K562 (cell line): ENCODE measurements around the gene ANKRD34A. TPM values are rescaled to one million over a fixed set of nuclear protein-coding genes. Genes with fewer than 3 reads are reported as not detected.

ENCODE experiments used
- CEBPB ChIP-seq: fragments of 450-650 bp; IDR thresholded peaks from 2 replicates; pipeline ENCODE4 v1.6.1; 2016; ENCODE audit warnings: missing genetic modification characterization, missing compliant biosample characterization
- CREBBP ChIP-seq: IDR thresholded peaks from one replicate; pipeline ENCODE4 v1.6.1; 2012; ENCODE audit warnings: low read depth, mild to moderate bottlenecking, control low read depth, inconsistent platforms, low read length
- ELK3 ChIP-seq: fragments of 450-650 bp; formaldehyde crosslinking; IDR thresholded peaks from 2 replicates; pipeline ENCODE4 v1.4.0; 2020; ENCODE audit warnings: mild to moderate bottlenecking
- ERF ChIP-seq: fragments of 450-650 bp; formaldehyde crosslinking; IDR thresholded peaks from 2 replicates; pipeline ENCODE4 v1.4.0; 2020; ENCODE audit warnings: mild to moderate bottlenecking, mixed read lengths
- HNRNPK ChIP-seq: fragments of 200-400 bp; formaldehyde crosslinking; IDR thresholded peaks from one replicate; pipeline ENCODE4 v1.6.1; 2018; ENCODE audit warnings: mild to moderate bottlenecking, low read depth, low read length; ENCODE audit not compliant: poor library complexity, severe bottlenecking
- ILK ChIP-seq: fragments of 450-650 bp; IDR thresholded peaks from 2 replicates; pipeline ENCODE4 v1.6.1; 2016; ENCODE audit warnings: missing genetic modification characterization, low read depth, mild to moderate bottlenecking, missing compliant biosample characterization, moderate library complexity, borderline replicate concordance
- KAT8 ChIP-seq: fragments of 450-650 bp; IDR thresholded peaks from 2 replicates; pipeline ENCODE4 v1.6.1; 2016; ENCODE audit warnings: low read depth, mild to moderate bottlenecking
- KDM1A ChIP-seq, 2 experiments: fragments of 450-650 bp; IDR thresholded peaks; 2 replicates each; pipeline ENCODE4 v1.6.1; 2016; ENCODE audit warnings: mild to moderate bottlenecking in 2 of 2
- KLF13 ChIP-seq: fragments of 450-650 bp; IDR thresholded peaks from 2 replicates; pipeline ENCODE4 v1.6.1; 2016; ENCODE audit warnings: missing genetic modification characterization, low read depth, mild to moderate bottlenecking, missing compliant biosample characterization, moderate library complexity, borderline replicate concordance
- LEF1 ChIP-seq: fragments of 450-650 bp; IDR thresholded peaks from 2 replicates; pipeline ENCODE4 v1.6.1; 2016; ENCODE audit warnings: mild to moderate bottlenecking
- MAFK ChIP-seq: IDR thresholded peaks from 2 replicates; pipeline ENCODE4 v1.6.1; 2011; ENCODE audit warnings: low read length, improper control_type of control experiment
- NR1H2 ChIP-seq: sonication (generic); formaldehyde crosslinking; IDR thresholded peaks from 2 replicates; pipeline ENCODE4 v1.4.0; 2020; ENCODE audit warnings: mild to moderate bottlenecking, missing genetic modification reagents
- PML ChIP-seq: IDR thresholded peaks from 2 replicates; pipeline ENCODE4 v1.6.1; 2012; ENCODE audit warnings: low read length, inconsistent platforms
- PPARD ChIP-seq: fragments of 250-450 bp; sonication (Bioruptor Pico); IDR thresholded peaks from 2 replicates; pipeline ENCODE4 v1.8.0; 2022; ENCODE audit warnings: inconsistent platforms, mild to moderate bottlenecking, moderate library complexity
- PTRF ChIP-seq: fragments of 450-650 bp; IDR thresholded peaks from 2 replicates; pipeline ENCODE4 v1.6.1; 2016; ENCODE audit warnings: mild to moderate bottlenecking, missing genetic modification characterization, missing compliant biosample characterization
- RBM34 ChIP-seq: fragments of 200-400 bp; formaldehyde crosslinking; IDR thresholded peaks from 2 replicates; pipeline ENCODE4 v1.6.1; 2018; ENCODE audit warnings: low read length, borderline replicate concordance; ENCODE audit not compliant: insufficient read depth
- RFX5 ChIP-seq: IDR thresholded peaks from 2 replicates; pipeline ENCODE4 v1.6.1; 2011; ENCODE audit warnings: low read depth, mild to moderate bottlenecking, improper control_type of control experiment, low read length
- SMARCA5 ChIP-seq: fragments of 450-650 bp; IDR thresholded peaks from 2 replicates; pipeline ENCODE4 v1.6.1; 2016
- SRF ChIP-seq, 2 experiments: fragments of 250-450, 450-650 bp in 1 of 2; sonication (Bioruptor Pico) in 1 of 2; sonication (generic) in 1 of 2; formaldehyde crosslinking; IDR thresholded peaks; 2 replicates each; pipeline versions ENCODE4 v1.5.0 to v1.5.1; 2020 to 2022; ENCODE audit warnings: mild to moderate bottlenecking in 1 of 2, missing genetic modification reagents in 1 of 2
- TFAP4 ChIP-seq: sonication (generic); formaldehyde crosslinking; IDR thresholded peaks from 2 replicates; pipeline ENCODE4 v1.8.0; 2022; ENCODE audit warnings: missing genetic modification reagents, mild to moderate bottlenecking, moderate library complexity, borderline replicate concordance
- TGIF2 ChIP-seq: sonication (generic); formaldehyde crosslinking; IDR thresholded peaks from 2 replicates; pipeline ENCODE4 v1.8.1; 2022; ENCODE audit warnings: mild to moderate bottlenecking, missing genetic modification reagents, moderate library complexity
- TRIM28 ChIP-seq: fragments of 450-650 bp; IDR thresholded peaks from 2 replicates; pipeline ENCODE4 v1.6.1; 2017
- ZFX ChIP-seq: sonication (generic); formaldehyde crosslinking; IDR thresholded peaks from 2 replicates; pipeline ENCODE4 v1.8.0; 2022; ENCODE audit warnings: mild to moderate bottlenecking, missing genetic modification reagents, moderate library complexity
- ZNF121 ChIP-seq: sonication (generic); formaldehyde crosslinking; conservative IDR thresholded peaks from 2 replicates; pipeline ENCODE4 v1.8.0; 2022; ENCODE audit warnings: missing genetic modification reagents
- ZNF197 ChIP-seq: fragments of 200-800 bp; sonication (Bioruptor generic); IDR thresholded peaks from 2 replicates; pipeline ENCODE4 v1.6.1; 2016; ENCODE audit warnings: low read depth, missing genetic modification characterization, missing compliant biosample characterization
- ZNF253 ChIP-seq: fragments of 250-450 bp; sonication (Bioruptor Pico); conservative IDR thresholded peaks from 2 replicates; pipeline ENCODE4 v1.6.1; 2021; ENCODE audit warnings: mild to moderate bottlenecking
- polyA plus RNA-seq, 8 experiments: library from polyadenylated mRNA; depleted of rRNA in 4 of 8; stranded (reverse) in 5 of 8; unstranded in 3 of 8; fragments of >200 nt; fragmentation: Nextera tagmentation in 2 of 8; fragmentation: Illumina TruSeq in 1 of 8; extraction: Ambion mirVana in 2 of 8; extraction: Trizol in 1 of 8; gene quantifications; 2 replicates each; pipeline versions ENCODE4 v1.2.1 to v1.2.3, GENCODE V29; 2011 to 2014; ENCODE audit warnings: inconsistent platforms in 1 of 8, missing spikeins in 1 of 8
- total RNA-seq, 7 experiments: library from RNA; depleted of rRNA in 6 of 7; stranded (reverse); fragments of >200 nt in 6 of 7; fragmentation: Illumina TruSeq in 2 of 7; extraction: Trizol in 2 of 7; gene quantifications; 2 replicates each; pipeline versions ENCODE4 v1.2.1 to v1.2.3, GENCODE V29; 2011 to 2021; ENCODE audit warnings: low replicate concordance in 1 of 7
- TF ChIP-seq, protein P1 (sequence below): fragments of 250-450 bp; sonication (Bioruptor Pico); IDR thresholded peaks from 2 replicates; pipeline ENCODE4 v1.4.0; 2020
- TF ChIP-seq, protein P2 (sequence below): sonication (generic); formaldehyde crosslinking; IDR thresholded peaks from 2 replicates; pipeline ENCODE4 v1.9.0; 2022; ENCODE audit warnings: mild to moderate bottlenecking, missing genetic modification reagents

The ANKRD34A gene
- total and polyA plus RNA-seq, 9 of the 15 experiments (the other 6 are each of a cell fraction or from before 2014, with no cell fraction given) = 0.06 to 1.6 (median 0.43) TPM

- TF ChIP-seq ELK3 (CRISPR knock-in tag) (no peak), KDM1A (IDR thresholded peaks at IDR 0.05) (0 out of 4 replicates have a peak, but pooled peaks of 1 of the 2 experiments have one; percentile 4), ERF (CRISPR knock-in tag) (no peak), MAFK (no peak), RBM34 (no peak), TRIM28 (no peak), ILK (no peak), ZFX (CRISPR knock-in tag) (no peak), ZNF121 (CRISPR knock-in tag) (peak; percentile 59; the same call in 1 of the 2 replicates), RFX5 (no peak), SMARCA5 (no peak), SRF (CRISPR knock-in tag; IDR thresholded peaks at IDR 0.05) (no peak), HNRNPK (no peak), NR1H2 (CRISPR knock-in tag) (no peak), TFAP4 (no peak), CEBPB (peak; percentile 63; the same call in 1 of the 2 replicates), CREBBP (no peak), KAT8 (no peak), PTRF (no peak), PML (no peak), ZNF197 (CRISPR knock-in tag) (no peak), LEF1 (no peak), PPARD (CRISPR knock-in tag) (no peak), TGIF2 (CRISPR knock-in tag) (no peak), ZNF253 (no peak), KLF13 (no peak)
- TF ChIP-seq, protein P1, sequence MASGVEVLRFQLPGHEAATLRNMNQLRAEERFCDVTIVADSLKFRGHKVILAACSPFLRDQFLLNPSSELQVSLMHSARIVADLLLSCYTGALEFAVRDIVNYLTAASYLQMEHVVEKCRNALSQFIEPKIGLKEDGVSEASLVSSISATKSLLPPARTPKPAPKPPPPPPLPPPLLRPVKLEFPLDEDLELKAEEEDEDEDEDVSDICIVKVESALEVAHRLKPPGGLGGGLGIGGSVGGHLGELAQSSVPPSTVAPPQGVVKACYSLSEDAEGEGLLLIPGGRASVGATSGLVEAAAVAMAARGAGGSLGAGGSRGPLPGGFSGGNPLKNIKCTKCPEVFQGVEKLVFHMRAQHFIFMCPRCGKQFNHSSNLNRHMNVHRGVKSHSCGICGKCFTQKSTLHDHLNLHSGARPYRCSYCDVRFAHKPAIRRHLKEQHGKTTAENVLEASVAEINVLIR (CRISPR knock-in tag) = no peak
- TF ChIP-seq, protein P2, sequence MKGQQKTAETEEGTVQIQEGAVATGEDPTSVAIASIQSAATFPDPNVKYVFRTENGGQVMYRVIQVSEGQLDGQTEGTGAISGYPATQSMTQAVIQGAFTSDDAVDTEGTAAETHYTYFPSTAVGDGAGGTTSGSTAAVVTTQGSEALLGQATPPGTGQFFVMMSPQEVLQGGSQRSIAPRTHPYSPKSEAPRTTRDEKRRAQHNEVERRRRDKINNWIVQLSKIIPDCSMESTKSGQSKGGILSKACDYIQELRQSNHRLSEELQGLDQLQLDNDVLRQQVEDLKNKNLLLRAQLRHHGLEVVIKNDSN (CRISPR knock-in tag) = no peak
These were observed 43.2 kb upstream of the ANKRD34A start (continued) for GRCh38 chr1:146007489-146008133.
